Ecto neural progenitor cell (in vitro differentiated cells): ENCODE results near the gene PLCB1.
"Not testable (repeated sequence)": the region's sequence is repeated elsewhere in the genome, so short reads cannot be mapped to it uniquely, and the experiment has no call there.

ENCODE experiments used
- DNase-seq: peaks from one replicate; pipeline ENCODE4 v3.0.0-alpha.2; 2018; ENCODE audit warnings: low spot score

Gene PLCB1

DNA sequence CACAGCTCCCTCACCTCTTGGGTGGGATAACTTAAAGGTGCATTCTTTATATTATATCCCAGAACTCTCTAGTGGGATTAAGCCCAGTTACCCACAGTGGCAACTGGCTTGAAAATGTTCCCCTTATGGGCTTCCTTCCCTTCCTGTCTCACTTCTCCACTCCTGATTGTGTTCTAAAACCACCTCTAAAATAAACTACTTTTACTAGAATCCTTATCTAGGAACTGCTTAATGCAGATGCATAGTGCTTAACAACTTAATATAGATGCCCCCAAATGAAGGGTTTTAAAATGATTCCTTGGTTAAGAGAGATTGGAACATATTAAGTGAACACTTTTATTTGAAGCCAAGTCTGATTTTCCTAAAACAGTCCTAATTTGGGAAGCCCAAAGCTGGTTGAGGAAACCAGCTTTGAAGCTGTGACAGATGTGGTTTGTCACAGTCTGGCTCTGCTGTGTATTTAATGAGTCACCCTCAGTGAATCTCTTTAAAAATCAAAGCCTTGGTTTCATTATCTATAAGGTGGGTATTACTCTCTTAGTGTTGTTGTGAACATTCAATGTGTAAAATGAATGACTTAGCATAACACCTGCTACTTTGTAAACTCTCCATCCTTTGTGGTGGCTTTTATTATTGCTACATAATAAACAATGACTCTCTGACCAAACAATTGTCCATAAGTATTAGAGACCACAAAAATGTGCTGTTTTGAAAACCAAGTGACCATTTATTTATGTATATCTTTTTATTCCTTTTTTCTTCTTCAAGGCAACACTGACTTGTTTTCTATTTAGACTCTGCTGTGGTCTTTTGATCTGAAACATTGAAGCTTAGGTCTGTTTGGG lies 24.4 kb downstream of the PLCB1 start:
- DNase-seq, result no peak

DNA sequence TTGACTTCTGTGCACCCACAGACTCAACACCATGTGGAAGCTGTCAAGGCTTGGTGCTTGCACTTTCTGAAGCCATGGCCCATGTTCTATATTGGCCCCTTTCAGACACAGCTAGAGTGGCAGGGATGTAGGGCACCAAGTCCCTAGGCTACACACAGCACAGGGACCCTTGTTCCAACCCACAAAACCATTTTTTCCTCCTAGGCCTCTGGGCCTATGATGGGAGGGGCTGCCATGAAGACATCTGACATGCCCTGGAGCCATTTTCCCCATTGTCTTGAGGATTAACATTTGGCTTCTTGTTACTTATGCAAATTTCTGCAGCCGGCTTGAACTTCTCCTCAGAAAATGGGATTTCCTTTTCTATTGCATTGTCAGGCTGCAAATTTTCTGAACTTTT lies 27.2 kb downstream of the PLCB1 start:
- DNase-seq, result not testable (repeated sequence)

DNA sequence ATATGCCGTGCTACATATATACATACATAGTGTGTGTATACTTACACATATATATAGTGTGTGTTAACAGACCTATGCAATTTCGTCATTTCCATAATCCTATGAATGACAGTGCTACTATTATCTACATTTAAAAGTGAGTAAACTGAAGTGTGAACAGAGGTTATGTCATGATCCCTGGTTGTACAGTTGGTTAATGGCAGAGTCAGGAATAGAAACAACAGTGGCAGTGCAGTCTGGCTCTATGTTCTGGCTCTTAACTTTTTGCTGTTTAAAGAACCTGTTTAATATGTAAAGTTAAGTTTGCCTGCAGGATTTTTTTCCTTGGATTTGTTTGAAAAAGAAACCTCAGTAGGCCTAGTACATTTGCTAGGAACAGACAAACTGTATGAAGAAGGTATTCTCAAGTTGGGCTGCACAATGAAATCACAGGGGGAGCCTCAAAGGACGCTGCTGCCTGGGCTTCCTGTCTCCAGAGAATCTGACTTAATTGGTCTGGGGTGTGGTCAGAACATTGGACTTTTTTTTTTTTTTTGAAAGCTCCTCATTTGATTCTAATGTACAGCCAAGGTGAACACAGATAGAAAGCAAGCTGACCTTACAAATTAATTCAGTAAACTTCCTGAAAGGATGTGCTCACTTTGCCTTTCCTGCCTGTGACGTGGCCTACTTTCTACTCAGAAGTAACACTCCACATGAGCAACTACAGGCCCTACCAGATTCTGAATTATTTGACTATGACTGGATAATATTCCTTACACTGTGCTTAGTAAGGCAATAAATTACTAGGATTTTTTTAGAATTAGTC lies 29.4 kb downstream of the PLCB1 start:
- no peak for DNase-seq

DNA sequence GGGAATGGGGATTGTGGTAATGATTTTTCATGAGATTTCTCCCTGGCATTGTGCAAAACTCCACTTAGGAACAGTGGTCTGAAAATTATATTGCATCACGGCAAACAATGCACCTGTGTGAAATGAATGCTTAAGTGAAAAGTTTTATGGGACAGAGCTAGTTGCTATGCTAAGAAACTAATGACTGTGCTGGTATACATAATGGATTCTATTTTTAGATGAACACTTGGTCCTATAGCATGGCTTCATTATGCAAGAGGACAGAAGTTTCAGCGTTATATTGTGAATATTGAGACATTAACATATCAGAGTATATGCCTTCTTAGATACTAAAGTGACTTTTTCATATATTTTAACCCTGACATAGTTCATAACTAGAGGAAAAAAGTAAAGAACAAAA lies 30.5 kb downstream of the PLCB1 start:
- DNase-seq, result no peak

DNA sequence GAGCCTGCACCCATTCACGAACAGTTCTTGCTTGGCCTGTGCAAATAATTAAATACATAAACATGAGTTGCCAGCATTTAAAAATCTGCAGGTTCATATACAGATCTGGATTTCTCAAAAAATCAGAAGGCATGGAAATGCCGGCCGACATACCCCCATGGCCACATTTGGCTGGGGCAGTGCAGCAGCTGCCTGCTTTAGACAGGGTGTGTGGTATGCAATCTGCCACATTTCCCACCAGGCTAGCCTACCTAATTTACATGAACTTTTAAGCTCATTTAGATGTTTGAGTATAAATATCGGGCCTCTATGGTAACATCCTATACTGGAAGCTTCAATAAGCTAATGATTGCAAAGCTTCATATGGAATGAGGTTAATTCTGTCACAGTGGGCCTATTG lies 31.5 kb downstream of the PLCB1 start:
- DNase-seq, result no peak

DNA sequence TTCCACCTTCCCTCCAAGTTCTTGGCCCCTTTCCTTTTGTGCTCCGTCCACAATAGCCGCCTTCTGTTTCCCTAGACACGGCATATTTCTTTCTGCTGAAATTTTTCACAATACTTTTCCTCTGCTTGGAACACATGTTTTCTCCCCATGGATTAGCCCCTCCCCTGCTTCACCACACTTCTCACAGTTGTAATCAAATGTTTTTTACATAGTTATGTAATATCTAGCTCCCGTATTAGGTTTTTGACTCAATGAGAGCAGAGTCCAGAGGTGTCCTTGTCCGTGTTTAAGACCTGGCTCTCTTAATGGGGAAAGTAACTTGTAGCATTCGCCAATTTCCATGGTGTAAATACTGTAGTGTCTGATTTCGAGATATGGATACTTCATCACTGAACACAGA lies 34.7 kb downstream of the PLCB1 start:
- no peak for DNase-seq

DNA sequence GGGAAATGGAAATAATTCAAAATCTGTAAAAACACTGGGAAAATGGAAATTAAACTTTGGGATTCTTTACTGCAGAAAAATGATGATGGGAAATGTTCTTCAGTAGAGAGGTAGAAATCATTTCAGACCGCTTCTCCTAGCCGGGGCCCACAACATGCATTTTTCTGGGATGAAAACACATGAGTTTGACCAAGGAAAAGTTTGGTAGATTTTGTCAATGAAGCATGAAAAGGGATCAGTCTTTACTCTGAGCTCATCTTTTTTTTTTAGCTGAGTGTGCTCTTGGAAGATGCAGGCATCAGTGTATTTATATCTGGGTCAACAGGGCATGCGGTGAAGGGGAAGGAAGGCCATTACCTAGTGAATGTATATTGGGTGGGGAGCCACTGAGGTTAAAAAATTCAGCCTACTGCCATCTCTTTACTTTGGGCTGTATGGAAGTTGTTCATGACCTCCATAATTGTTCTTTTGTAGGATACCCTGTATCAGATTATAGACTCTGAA lies 36.8 kb downstream of the PLCB1 start:
- DNase-seq, result no peak

DNA sequence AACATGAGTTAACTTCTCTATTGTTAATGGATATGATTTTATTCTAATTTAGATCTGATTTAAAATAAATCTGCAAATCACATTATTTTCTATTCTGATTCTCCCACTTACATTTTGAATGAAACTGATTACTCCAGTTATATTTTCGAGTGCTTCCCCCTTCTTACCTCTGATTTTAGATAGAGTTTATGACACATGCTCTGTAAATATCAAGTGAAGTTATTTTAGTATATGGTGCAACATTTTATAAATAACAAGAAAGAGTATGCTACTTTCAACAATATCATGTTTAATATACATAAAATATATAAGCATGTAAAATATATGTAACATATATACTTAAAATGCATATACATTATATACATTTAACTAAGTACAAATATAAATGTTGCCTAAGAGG lies 38.9 kb downstream of the PLCB1 start:
- DNase-seq, result no peak

DNA sequence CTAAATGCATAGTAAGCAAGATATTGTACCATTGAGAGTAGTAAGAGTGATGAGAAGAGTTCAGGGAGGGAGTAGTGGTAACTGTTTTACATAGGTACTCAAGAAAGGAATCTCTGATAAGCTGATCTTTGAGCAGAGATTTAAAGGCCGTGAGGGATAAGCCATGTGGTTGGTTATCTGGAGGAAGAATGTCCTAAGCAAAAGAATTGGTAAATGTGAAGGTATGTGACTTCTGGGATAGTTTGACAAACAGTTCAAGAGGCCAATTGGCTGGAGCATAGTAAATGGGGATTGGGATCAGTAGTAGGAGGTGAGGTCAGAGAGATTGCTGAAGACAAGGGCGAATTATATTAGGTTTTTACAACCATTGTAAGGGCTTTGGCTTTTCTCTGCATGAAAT lies 40.1 kb downstream of the PLCB1 start:
- DNase-seq, result no peak

DNA sequence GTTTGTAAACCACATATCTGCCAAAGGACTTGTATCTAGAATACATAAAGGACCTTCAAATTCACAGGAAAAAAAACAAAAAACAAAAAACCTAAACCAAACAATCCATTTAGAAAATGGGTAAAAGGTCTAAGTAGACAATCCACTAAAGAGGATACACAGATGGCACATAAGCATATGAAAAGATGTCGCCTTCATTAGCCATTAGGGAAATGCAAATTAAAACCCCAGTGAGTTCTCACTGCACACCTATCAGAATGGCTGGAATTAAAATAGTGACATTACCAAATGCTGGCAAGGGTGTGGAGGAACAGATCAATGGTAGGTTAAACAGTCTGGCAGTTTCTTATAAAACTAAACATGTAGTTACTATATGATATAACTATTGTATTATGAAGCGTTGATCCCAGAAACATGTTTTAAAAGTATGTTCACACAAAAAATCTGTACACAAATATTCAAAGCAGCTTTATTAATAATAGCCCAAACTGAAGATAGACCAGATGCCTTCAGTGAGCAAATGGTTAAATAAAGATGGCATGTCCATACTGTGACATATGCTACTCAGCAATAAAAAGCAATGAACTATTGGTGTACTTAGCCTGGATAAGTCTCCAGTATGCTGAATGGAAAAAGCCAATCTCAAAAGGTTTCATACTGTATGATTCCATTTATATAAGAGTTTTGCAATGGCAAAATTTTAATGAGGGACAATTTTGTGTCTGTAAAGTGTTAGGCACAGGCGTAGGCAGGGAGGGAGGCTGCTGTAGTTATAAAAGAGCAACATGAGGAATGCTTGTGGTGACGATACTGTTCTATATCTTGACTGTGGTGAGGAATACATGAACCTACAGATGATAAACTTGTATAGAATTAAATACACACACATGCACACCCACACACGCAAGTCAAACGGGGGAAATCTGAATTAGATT lies 43.9 kb downstream of the PLCB1 start:
- no peak for DNase-seq

DNA sequence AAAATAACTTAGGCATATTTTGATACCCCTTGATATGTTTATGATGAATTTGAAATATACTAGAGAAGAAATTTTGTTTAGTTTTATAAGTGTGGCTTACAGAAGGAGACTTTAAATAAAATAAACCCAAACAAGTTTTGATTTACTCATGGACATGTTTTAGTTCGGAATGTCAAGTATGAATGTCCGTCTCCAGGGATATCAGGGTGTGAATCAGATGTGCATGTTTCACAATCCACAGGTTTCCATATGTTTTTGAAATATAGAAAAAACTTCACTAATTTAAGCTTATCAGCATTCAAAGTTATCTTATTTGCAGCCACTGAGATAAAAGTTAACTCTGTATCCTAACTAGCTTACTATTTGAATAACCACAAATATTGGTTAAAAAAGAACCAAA lies 51.5 kb downstream of the PLCB1 start:
- DNase-seq, result no peak

DNA sequence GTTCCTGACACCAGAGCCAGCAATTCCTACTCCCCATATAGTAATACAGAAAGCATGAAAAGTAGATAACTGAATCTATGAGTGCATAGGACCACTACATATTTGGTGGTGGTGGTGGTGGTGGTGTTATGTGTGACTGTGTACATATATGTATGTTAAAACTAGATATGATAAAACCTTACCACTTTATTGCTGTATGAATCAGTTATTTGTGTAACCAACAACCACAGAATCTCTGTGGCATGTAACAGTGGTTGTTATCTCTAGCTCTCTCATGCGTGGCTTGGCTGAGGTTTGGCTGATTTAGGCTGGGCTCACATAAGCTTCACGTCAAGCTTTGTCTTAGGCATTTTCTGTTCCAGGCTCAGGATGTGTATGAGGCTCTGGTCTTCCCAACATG lies 55.7 kb downstream of the PLCB1 start:
- no peak for DNase-seq

DNA sequence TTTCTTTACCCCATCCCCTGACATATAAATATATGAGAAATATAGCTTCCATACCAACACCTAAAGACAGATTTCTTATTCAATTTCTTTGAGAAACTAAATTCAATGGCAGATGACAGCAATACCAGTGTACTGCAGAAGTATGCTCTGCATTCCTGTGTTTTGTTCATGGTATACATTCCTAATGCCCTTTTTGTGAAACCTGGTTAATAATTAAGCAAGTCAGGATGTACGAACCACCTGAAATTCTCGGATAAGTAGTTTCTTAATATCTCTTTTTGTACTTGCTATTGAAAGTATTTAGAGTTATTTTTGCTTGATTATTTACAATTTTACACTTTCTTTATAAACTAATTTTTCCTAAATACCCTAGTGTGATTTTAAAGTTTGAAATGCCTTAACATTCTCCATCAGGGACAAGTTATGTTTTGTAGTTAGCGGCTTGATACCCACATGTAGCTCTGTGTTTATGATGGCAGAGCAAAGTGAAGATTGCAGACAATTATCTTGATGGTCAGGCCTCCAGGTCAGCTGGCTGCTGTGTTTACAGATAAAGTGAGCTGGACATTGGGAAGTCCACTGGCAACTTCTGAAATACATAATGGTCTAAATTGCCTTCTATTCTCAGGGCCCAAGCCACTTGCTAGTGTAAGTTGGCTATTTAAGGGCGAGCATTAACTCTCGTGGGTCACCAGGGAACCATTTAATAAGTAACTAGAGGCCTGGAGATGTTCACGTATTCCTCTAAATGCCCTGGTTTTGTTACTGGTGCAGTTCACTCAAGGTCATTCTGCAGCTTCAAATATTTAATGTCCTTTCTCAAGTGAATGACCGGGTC lies 58.2 kb downstream of the PLCB1 start:
- DNase-seq, result no peak

DNA sequence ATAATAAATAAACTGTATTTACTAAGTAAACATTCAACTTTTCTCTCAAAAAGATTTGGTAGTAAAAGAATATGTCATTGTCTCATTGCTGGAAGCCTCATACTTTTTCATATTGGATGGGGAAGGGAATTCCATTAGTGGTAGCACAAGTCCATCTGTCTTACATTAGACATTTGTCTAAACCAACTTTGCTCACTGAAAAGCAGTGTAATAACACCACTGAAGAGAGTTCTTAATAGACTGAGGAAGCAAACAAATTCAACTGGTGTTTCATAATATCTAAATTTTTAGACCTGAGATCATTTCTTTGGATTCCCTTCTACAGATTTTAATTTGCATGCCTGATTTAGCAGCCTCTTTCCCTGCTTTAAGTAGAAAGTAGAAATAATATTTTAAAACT lies 62.7 kb downstream of the PLCB1 start:
- no peak for DNase-seq

DNA sequence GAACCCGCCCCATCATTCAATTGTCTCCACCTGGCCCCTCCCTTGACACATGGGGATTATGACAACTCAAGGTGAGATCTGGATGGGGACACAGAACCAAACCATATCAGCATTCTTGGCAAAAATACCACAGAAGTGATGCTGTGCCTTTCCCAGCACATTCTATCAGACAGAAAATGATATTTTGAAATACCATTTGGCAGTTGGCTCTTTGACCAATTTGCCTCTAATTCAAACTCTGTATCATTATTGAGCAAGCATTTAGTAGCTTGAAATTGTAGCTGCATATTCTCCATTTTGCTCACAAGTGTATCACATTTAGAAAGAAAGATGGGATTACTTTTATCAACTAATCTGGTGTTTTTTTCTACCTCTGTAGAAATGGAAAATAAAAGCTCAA lies 64.0 kb downstream of the PLCB1 start:
- DNase-seq, result no peak

DNA sequence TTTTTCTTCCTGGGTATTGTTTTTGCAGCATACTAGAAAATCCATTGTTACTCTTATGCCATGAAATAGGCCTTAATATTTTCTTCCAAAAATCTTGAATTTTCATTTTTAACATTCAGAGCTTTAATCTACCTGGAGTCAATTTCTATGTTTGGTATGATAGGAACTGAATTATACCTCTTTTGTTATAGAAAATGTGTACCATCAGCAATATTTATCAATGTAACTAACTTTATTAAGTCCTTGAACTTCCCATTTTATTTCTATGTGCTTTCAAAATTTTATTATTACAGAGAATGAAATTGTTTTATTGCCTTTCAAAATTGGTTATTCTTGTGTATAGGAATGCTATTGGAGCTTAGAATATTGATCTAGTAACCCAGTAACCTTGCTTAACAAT lies 68.2 kb downstream of the PLCB1 start:
- no peak for DNase-seq

DNA sequence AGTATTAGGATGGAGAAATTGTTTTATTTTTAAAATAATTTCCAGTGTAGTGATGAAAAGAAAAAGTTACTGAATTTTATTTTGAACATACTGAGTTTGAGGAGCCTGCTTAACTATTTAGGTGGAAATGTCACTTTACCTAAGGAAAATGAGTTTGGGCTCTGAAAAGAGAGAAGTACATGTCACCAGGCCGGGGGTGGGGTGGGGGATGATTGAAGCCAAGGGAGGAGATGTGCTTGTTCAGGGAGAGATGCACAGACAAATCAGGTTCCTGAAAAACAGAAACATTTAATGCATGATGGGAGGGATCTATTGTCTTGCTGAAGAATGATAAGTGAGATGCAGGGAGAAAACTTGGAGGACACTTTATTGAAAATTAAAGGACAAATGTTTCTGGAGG lies 71.3 kb downstream of the PLCB1 start:
- DNase-seq, result no peak

DNA sequence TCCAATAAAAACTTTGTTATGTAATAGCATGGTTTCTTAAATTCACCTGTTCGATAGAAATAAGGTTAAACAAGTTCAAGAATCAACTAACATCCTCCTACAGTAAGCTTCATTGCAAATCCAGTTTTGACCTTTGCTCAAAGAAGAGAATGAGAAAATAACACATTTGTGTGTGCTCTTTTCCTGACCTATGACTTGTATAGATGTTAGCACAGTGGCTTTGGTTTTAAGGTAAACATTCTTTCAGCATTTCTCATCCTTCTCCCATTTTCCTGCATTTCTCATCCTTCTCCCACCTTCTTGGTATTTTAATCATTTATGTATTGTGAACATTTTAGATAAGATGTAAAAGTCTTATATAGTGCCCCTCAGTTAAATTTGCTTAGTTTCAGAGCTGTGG lies 73.9 kb downstream of the PLCB1 start:
- DNase-seq, result no peak

DNA sequence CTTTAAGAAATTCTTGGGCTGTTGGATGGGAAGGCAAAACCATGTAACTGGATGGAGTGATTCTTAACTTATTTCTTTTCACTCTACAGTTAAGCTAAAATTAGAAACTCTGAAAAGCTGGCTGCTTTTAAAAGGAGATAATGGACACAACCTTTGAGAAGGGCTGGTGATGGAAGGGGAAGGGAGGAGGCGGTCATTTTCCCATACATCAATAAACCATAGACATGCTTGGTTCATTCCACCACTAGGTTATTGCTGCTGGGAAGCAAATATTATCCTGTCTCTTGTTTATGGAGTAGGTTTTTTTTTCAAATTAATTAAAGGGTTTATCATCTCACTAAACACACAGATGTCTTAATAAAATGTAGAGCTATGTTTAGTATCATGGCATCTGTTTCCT lies 76.2 kb downstream of the PLCB1 start:
- DNase-seq, result no peak

DNA sequence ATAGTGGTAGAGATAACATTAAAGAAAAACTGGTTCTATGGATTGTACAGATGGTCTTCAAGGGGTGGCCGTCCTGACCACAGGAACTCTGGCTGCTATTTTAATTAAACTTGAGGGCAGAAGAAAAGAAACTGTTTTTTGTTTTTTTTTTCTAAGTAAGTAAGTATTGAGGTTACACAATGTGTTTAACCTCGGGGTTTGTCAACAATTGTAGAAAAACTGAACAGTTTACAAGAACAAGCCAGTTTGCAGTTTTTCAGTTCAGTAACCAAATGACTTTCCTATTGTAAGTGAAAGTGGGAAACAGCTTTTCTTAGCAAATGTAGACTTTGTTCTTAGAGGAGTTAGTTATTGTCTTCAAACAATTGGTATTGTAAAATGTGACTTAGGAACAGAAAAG lies 77.0 kb downstream of the PLCB1 start:
- no peak for DNase-seq

DNA sequence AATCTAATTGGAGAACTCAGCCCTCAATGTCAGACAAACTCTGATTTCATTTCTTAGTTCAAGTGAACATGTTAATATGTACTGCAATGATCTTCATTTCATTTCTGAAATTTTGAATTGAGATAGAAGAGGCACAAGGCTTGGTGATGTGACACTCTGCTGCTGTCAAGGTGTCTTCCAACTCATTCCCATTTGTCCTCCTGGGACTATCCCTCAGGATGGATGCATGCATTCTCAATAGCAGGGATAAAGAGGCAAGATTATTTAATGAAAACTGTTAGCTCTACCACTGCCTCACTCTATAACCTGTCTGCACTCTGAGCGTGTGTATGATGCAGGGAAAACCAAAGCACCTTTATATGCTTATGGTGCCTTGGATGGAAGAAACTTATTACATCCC lies 78.7 kb downstream of the PLCB1 start:
- no peak for DNase-seq
